T-helper 9 cell (primary cell): ENCODE measurements around the gene DYNC1I1.

Experiments used
- DNase-seq: peaks from one replicate; pipeline ENCODE4 v3.0.0-alpha.2; 2020
- total RNA-seq, 2 donors: gene quantifications; one replicate each; lab custom pipeline; 2026; lab: John Stamatoyannopoulos, UW

The DYNC1I1 gene
- total RNA-seq = 0 to 0.14 reads per million in 2 donors

GRCh38 chr7:95772298-95772770 is at the start of gene DYNC1I1:
Gene DYNC1I1 (plus strand): TSS chr7:95772554. CDS start chr7:95804730, 32,176 bp downstream.
- DNase-seq = no peak

GRCh38 chr7:95723583-95724180 is 48.7 kb upstream of the DYNC1I1 start:
- no peak for DNase-seq

GRCh38 chr7:95725205-95725604 is 47.1 kb upstream of the DYNC1I1 start:
- no peak for DNase-seq

- DNase-seq = no peak
Observed at GRCh38 chr7:95730493-95731280, 41.7 kb upstream of the DYNC1I1 start.

- DNase-seq = no peak
Observed at GRCh38 chr7:95736635-95737034, 35.7 kb upstream of the DYNC1I1 start.

GRCh38 chr7:95737828-95738505 is 34.4 kb upstream of the DYNC1I1 start:
- no peak for DNase-seq

- DNase-seq = no peak
Observed at GRCh38 chr7:95749044-95749443, 23.3 kb upstream of the DYNC1I1 start.

GRCh38 chr7:95749515-95749914 is 22.8 kb upstream of the DYNC1I1 start:
- no peak for DNase-seq

- DNase-seq = no peak
Observed at GRCh38 chr7:95753440-95753839, 18.9 kb upstream of the DYNC1I1 start.

- no peak for DNase-seq
Observed at GRCh38 chr7:95755277-95755934, 16.9 kb upstream of the DYNC1I1 start.

GRCh38 chr7:95758187-95758586 is 14.2 kb upstream of the DYNC1I1 start:
- no peak for DNase-seq

- DNase-seq = no peak
Observed at GRCh38 chr7:95766086-95766485, 6.3 kb upstream of the DYNC1I1 start.

- DNase-seq = no peak
Observed at GRCh38 chr7:95766657-95767056, 5.7 kb upstream of the DYNC1I1 start.

- no peak for DNase-seq
Observed at GRCh38 chr7:95772771-95773581, 622 bp downstream of the DYNC1I1 start.

GRCh38 chr7:95776561-95777185 is 4.3 kb downstream of the DYNC1I1 start:
- DNase-seq = no peak

GRCh38 chr7:95777269-95777668 is 4.9 kb downstream of the DYNC1I1 start:
- DNase-seq = no peak

GRCh38 chr7:95780665-95781064 is 8.3 kb downstream of the DYNC1I1 start:
- no peak for DNase-seq

- DNase-seq = no peak
Observed at GRCh38 chr7:95781961-95782586, 9.7 kb downstream of the DYNC1I1 start.

- DNase-seq = no peak
Observed at GRCh38 chr7:95784796-95785195, 12.4 kb downstream of the DYNC1I1 start.

GRCh38 chr7:95788258-95788657 is 15.9 kb downstream of the DYNC1I1 start:
- no peak for DNase-seq

- DNase-seq = no peak
Observed at GRCh38 chr7:95788884-95789283, 16.5 kb downstream of the DYNC1I1 start.
